GM18505 (cell line): ENCODE measurements around the gene DHRS2.
"Not testable (repeated sequence)": the region's sequence is repeated elsewhere in the genome, so short reads cannot be mapped to it uniquely, and the experiment has no call there.

ENCODE experiments used
- ATAC-seq: cut with Tn5 transposase; IDR thresholded peaks from one replicate; pipeline ENCODE4 v1.9.1; 2021; ENCODE audit not compliant: unreplicated experiment
- POLR2A ChIP-seq: IDR thresholded peaks from 4 replicates; pipeline ENCODE4 v1.6.1; 2011; ENCODE audit warnings: borderline replicate concordance; ENCODE audit not compliant: insufficient read depth, insufficient read length; ENCODE audit errors: extremely low read depth

DHRS2 gene

DNA sequence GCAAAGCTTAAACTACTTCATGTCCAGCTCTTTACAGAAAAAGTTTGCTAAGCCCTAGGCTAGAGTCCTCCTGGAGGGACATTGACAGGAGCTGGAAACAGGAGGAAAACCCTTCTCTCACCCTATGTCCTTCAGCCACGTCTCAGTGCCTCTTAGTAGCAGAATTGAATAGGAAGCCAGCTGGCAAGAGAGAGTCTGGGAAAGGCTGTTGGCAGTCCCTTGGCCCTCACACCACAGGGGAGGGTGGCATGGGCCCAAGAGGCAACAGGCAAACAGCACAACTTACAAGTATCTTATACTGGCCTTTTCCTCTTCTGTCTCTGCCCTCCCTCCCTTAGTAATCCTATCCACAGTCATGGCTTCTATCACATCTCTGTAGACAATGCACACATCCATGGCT lies 27.7 kb upstream of the DHRS2 start:
- TF ChIP-seq POLR2A, result no peak
- no peak for ATAC-seq

DNA sequence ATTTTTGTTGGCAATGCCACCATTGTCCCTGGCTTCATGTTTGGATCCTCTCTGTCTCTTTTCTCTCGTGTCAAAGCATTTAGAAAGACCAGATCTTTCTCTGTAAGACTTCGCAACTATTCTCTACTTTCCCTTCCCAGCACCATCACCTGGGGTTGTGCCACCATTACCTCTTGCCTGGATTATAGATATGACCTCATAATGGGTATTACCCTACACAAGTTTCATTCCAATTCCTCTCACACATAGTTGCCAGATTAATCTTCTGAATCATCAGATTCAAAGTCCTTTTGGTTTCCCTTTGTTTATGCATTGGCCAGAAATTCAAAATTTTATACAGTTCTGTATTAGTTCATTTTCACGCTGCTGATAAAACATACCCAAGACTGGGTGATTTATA lies 27.2 kb upstream of the DHRS2 start:
- no peak for TF ChIP-seq POLR2A
- ATAC-seq, result no peak

DNA sequence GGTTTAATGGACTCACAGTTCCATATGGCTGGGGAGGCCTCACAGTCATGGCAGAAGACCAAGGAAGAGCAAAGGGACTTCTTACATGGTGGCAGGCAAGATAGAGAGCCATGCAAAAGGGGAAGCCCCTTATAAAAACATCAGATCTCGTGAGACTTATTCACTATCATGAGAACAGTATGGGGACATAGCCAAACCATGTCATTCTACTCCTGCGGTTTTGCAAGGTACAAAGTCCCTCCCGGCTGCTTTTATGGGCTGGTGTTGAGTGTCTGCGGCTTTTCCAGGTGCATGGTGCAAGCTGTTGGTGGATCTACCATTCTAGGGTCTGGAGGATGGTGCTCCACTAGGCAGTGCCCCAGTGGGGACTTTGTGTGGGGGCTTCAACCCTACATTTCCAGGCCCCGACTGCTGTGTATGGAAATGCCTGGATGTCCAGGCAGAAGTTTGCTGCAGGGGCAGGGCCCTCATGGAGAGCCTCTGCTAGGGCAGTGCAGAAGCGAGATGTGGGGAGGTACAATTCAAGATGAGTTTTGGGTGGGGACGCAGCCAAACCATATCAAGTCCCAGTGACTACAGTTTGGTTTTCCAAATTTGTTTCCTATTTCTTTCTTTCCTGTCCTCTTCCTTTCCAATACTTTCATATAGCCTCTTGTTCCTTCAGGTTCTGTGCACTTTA lies 26.6 kb upstream of the DHRS2 start:
- ATAC-seq, result not testable (repeated sequence)

DNA sequence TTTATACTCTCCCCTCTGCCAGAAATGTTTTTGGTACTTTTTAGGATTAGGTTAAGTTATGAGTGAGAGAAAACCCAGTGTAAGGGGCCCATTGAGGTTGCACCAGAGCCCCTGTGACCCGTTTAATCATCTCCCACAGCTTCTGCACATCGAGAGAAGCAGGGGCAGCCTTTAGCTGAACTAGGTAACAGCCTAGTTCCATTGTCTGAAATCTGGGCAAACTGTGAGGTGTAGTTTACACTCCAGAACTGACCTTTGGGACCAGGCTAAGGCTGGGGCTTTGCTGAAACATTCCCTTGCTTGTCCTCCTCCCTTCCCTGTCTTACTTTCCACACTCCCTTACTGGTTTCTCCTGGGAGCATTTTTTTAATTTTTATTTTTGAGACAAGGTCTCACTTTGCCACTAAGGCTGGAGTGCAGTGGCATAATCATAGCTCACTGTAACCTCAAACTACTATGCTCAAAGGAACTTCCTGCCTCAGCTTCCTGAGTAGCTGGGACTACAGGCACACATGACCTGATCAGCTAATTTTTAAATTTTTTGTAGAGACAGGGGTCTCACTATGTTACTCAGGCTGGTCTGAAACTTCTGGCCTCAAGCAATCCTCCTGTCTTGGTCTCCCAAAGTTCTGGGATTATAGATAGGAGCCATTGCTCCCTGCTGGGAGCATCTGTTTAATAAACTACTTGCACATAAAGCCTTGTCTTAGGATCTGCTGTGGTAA lies 25.9 kb upstream of the DHRS2 start:
- no peak for ATAC-seq

DNA sequence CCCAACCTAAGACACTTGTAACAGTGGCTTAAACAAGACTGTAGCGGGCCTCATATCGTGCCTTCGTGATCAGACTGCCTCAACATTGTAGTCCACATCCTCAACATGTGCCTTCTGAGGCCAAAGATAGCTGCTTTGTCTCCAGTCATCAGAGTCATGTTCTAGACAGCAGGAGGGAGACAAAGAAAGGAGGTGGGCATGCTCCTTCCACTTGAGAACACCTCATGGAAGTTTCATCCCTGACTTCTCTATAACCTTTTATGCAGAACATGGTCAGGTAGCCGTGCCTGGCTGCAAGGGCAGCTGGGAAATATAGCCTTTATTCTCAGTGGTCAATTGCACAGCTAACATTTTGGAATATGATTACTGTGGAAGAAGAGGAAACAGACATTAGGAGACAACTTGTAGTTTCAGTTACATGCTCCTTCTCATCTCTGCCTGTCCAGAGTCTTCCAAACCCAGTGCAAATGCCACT lies 25.3 kb upstream of the DHRS2 start:
- TF ChIP-seq POLR2A, result no peak
- no peak for ATAC-seq

More for the DNA sequence above, 25.9 kb upstream of the DHRS2 start:
- TF ChIP-seq POLR2A, result no peak

DNA sequence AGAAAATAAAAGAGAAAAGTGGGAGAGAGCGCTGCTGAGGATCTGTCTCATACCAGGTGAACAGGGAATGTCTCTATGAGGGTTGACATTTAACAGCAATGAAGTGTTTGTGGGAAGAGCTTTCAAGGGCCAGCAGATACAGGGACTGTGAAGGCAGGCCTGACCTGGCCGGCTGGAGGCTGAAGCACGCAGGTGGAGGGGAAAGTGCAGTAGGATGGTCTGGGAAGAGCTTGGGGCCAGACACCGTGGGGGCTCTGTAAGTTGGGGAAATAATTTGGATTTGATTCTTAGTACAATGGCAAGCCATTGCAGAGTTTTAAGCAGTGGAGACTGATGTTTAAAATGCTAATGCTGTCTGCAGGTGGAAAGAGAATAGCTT lies 23.8 kb upstream of the DHRS2 start:
- ATAC-seq, result no peak
- no peak for TF ChIP-seq POLR2A

DNA sequence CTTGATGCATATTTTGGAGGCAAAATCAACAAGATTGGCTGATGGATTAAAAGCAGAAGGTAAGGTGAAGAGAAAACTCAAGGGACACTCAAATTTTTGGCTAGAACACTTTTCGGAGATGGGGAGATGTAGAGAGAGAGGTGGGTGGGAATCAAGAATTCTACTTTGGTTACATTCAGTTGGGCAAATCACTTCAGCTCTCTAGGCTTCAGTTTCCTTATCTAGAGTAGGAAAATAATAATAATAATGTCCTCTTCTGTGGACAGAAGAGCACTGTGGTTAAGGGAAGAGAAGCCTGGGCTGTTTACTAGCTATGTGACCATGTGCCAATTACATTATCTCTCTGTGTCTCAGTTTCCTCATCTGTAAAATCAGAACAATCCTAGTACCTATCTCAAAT lies 23.4 kb upstream of the DHRS2 start:
- ATAC-seq, result no peak
- no peak for TF ChIP-seq POLR2A

DNA sequence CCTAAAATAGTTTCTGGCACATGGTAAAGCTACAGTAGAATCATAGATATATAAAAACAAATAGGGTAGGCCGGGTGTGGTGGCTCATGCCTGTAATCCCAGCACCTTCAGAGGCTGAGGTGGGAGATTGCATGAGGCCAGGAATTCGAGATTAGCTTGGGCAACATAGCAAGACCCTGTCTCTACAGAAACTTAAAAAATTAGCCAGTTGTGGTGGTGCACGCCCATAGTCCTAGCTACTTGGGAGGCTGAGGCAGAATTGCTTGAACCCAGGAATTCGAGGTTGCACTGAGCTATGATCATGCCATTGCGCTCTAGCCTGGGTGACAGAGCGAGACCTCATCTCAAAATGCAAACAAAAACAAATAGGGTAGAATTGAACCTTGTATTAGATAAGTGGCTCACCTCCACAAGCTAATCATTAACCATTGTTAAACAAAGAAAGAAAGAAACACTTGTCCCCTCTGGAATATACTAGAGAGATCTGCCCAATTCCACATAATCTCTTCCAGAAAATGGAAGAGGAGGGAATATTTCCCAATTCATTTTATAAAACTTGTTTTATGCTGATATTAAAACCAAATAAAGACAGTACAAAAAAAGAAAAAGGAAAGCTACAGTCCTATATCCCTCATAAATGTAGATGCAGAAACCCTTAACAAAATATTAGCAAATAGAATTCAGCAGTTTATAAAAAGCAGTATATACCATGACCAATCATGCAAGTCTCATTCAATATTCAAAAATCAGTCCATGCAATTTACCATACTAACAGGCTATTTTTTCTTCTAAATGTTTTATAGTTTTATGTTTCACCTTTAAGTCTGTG lies 22.7 kb upstream of the DHRS2 start:
- ATAC-seq, result no peak
- no peak for TF ChIP-seq POLR2A

DNA sequence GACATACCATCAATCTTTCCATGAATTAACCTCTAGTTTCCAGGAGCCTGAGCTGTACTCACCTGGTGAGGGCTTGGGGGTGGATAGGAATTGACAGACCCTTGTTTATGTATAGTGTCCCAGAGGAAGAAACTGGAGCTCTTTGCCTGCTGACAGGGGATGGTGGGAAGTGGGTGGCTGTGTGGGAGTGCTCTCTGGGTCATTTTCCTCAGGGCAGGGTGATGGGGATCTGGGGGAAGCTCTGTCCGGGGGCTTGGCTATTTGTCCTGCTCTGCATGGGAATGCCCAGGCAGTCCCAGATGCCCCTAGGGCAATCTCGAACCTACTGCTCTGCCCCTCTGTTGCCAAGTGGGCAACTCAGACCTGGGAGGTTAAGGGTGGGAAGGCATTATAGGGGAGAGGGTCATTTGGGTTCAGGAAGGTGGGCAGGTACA lies 21.8 kb upstream of the DHRS2 start:
- no peak for TF ChIP-seq POLR2A
- ATAC-seq, result no peak

DNA sequence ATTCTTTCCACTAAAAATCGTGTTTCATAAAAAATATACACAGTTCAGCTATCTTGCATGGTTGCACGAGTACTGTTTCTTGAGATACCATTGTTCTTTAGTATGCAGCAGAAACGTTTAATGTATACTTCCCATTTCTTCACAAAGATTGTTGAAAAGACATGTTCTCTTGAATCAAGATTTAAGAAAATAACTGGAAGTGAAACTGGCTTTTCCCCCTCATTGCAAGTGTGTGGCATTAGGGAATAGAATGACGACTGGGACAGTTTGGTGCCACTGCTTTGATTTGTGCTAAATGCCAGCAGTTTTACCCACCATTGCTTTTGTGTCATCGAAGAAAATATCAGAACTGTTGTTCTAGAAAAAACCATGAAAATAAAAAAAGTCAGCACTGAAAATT lies 20.3 kb upstream of the DHRS2 start:
- TF ChIP-seq POLR2A, result no peak
- ATAC-seq, result no peak

DNA sequence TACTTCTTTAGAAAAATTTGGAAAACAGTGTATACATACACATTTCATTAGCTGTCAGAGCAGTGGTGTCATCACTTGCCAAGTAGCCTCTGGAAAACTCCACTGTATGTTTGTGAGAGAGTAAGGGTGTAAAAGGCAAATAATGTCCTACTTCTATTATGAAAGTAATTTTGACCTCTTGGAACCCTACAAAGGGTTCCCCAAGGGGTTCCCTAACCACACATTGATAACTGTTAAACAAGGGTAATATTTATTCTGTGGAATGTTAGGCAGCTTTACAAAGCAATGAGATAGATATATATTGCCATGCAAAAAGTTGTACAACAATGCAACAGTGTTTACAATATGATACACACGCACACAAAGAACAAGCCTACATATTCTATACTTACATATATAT lies 18.6 kb upstream of the DHRS2 start:
- ATAC-seq, result no peak
- no peak for TF ChIP-seq POLR2A

DNA sequence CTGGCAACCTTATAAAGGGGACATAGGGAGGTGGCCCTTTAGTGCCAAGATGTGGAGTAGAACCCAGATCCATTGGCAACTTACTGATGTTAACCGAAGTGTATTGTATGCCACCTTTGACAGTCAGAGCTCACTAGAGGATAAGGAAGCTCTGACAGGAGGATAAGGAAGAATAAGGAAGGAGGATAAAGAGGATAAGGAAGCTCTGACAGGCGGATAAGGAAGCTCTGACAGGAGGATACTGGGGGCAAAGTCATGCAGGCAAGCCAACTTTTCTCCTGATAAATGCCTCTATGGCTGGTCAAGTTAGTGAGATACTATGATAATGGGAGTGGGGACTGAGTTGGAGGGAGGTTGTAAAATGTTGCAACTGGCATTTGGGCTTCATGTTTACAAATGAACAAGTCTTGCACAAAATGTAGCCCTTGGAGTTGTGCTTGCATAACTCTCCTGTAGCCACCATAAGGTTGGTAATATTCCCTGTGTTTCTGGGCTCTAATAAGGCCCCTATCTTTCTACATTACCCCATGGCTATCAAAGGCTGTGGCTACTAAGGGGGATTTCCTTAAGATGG lies 17.7 kb upstream of the DHRS2 start:
- no peak for TF ChIP-seq POLR2A

DNA sequence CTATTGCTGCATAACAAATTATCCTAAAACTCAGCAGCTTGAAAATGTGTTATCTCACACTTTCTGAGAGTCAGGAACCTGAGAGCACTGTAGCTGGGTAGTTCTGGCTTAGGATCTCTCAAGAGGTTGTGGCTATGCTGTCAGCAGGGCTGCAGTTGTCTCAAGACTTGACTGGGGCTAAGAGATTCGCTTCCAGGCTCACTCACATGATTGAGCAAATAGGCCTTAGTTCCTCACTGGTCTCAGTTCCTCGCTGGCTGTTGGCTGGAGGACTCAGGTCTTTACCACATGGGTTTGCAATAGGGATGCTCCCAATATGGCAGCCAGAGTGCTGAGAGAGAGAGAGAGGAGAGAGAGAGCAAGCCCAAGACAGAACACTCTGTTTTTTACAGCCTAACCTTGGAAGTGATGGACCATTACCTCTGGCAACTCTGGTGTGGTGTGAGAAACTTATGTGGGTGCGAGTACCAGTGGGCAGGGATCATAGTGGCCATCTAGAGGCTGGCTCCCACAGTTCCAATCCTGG lies 15.9 kb upstream of the DHRS2 start:
- ATAC-seq, result no peak
- no peak for TF ChIP-seq POLR2A

More for the DNA sequence above, 17.7 kb upstream of the DHRS2 start:
- no peak for ATAC-seq
